ENCODE data around the gene HES5. TPM values are rescaled to one million over a fixed set of nuclear protein-coding genes. Genes with fewer than 3 reads are reported as not detected.
A peak's percentile ranks its signal among the peaks of the same experiment; 100 is the strongest.

HES5 gene
- total and polyA plus RNA-seq, 2 of the 13 experiments (the other 11 are each of a cell fraction or from before 2014, with no cell fraction given), result not detected

DNA sequence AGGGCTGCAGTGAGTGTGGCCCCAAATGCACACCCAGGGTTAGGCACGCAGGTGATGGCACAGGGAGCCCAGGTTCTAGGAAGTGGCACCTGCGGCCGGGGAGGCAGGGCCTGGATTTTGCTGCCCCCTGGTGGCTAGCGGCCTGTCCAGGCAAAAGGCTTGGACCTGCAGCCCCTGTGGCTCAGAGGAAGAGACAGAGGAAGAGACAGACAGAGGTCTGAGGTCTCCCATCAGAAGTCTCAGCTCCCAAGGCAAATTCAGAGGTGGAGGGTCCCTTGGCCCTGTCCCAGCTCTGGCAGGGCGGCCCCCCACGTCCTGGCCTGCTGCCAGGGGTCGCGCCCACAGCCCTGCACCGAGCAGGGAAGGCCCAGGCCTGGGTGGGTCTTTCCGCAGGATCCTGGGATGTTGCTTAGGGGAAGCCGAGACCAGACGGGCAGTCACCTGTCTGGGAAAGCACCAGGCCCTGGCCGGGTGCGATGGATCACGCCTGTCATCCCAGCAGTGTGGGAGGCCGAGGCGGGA lies 18.1 kb upstream of the HES5 start (continued):
- TF ChIP-seq ZNF407 (CRISPR knock-in tag; IDR thresholded peaks at IDR 0.05; ENCODE audit: not compliant biosample characterization) (peak; percentile 41), DRAP1 (CRISPR knock-in tag; IDR thresholded peaks at IDR 0.05) (no peak), MATR3 (CRISPR knock-in tag; IDR thresholded peaks at IDR 0.05) (no peak), CHCHD3 (CRISPR knock-in tag; IDR thresholded peaks at IDR 0.05) (no peak), ZNF44 (CRISPR knock-in tag; IDR thresholded peaks at IDR 0.05) (peak; percentile 10; the same call in 1 of the 2 replicates), SSRP1 (CRISPR knock-in tag; IDR thresholded peaks at IDR 0.05) (peak; percentile 59; the same call in 1 of the 2 replicates), SPEN (CRISPR knock-in tag; IDR thresholded peaks at IDR 0.05; ENCODE audit: low read depth) (no peak; the same call in 1 of the 2 replicates), ZEB1 (IDR thresholded peaks at IDR 0.05; ENCODE audit: insufficient replicate concordance, low read depth) (peak; percentile 63)
- TF ChIP-seq, protein P1, sequence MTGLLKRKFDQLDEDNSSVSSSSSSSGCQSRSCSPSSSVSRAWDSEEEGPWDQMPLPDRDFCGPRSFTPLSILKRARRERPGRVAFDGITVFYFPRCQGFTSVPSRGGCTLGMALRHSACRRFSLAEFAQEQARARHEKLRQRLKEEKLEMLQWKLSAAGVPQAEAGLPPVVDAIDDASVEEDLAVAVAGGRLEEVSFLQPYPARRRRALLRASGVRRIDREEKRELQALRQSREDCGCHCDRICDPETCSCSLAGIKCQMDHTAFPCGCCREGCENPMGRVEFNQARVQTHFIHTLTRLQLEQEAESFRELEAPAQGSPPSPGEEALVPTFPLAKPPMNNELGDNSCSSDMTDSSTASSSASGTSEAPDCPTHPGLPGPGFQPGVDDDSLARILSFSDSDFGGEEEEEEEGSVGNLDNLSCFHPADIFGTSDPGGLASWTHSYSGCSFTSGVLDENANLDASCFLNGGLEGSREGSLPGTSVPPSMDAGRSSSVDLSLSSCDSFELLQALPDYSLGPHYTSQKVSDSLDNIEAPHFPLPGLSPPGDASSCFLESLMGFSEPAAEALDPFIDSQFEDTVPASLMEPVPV (CRISPR knock-in tag; IDR thresholded peaks at IDR 0.05), result no peak
- TF ChIP-seq, protein P2, sequence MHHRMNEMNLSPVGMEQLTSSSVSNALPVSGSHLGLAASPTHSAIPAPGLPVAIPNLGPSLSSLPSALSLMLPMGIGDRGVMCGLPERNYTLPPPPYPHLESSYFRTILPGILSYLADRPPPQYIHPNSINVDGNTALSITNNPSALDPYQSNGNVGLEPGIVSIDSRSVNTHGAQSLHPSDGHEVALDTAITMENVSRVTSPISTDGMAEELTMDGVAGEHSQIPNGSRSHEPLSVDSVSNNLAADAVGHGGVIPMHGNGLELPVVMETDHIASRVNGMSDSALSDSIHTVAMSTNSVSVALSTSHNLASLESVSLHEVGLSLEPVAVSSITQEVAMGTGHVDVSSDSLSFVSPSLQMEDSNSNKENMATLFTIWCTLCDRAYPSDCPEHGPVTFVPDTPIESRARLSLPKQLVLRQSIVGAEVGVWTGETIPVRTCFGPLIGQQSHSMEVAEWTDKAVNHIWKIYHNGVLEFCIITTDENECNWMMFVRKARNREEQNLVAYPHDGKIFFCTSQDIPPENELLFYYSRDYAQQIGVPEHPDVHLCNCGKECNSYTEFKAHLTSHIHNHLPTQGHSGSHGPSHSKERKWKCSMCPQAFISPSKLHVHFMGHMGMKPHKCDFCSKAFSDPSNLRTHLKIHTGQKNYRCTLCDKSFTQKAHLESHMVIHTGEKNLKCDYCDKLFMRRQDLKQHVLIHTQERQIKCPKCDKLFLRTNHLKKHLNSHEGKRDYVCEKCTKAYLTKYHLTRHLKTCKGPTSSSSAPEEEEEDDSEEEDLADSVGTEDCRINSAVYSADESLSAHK (CRISPR knock-in tag; IDR thresholded peaks at IDR 0.05; ENCODE audit: borderline replicate concordance), result no peak
- TF ChIP-seq, protein P3, sequence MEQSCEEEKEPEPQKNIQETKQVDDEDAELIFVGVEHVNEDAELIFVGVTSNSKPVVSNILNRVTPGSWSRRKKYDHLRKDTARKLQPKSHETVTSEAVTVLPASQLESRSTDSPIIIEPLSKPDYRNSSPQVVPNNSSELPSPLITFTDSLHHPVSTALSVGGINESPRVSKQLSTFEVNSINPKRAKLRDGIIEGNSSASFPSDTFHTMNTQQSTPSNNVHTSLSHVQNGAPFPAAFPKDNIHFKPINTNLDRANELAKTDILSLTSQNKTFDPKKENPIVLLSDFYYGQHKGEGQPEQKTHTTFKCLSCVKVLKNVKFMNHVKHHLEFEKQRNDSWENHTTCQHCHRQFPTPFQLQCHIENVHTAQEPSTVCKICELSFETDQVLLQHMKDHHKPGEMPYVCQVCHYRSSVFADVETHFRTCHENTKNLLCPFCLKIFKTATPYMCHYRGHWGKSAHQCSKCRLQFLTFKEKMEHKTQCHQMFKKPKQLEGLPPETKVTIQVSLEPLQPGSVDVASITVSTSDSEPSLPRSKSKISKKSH (CRISPR knock-in tag; IDR thresholded peaks at IDR 0.05; ENCODE audit: borderline replicate concordance), result 0 out of 2 replicates have a peak, but pooled peaks have one; percentile 19

Measured in HepG2 (cell line).